HG02943 (cell line): ENCODE results near the gene SAP30.
A peak's percentile ranks its signal among the peaks of the same experiment; 100 is the strongest.

ENCODE experiments used
- ATAC-seq: cut with Tn5 transposase; IDR thresholded peaks from one replicate; pipeline ENCODE4 v1.9.1; 2021; ENCODE audit warnings: mild to moderate bottlenecking, low read depth, moderate library complexity; ENCODE audit not compliant: unreplicated experiment

Gene SAP30

DNA sequence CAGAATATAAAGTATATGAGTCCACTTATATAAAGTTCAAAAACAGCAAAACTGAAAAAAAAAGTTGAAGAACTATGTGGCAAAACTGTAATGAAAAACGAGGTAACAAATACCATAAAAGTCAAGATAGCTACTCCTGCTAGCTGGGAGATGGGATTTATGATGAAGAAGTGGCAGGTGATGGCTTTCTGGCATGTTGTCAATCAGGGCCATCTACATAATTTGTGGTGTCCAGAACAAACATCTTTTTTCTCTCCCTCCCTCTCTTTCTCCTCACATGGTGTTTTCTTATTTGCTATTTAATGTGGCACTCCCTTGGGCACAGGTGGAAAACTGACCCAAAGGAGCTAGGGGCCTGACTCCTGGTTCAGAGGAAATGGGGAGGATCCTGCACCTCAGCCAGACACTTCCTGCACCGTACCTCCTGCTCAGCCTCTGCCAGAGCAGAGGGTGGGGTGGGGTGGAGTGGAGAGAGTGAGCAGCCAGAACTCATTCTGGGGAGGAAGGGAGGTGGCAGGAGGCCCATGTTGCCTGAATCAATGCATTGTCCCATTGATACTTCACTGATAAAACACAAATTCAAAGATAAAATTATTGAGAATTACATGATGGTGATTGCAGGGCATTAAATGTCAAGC, 5.3 kb upstream of the SAP30 start:
- no peak for ATAC-seq

- no peak for ATAC-seq
These were observed 3.5 kb upstream of the SAP30 start for GRCh38 chr4:173367285-173367684.

GRCh38 chr4:173367946-173368345, 2.8 kb upstream of the SAP30 start:
- ATAC-seq = no peak

DNA sequence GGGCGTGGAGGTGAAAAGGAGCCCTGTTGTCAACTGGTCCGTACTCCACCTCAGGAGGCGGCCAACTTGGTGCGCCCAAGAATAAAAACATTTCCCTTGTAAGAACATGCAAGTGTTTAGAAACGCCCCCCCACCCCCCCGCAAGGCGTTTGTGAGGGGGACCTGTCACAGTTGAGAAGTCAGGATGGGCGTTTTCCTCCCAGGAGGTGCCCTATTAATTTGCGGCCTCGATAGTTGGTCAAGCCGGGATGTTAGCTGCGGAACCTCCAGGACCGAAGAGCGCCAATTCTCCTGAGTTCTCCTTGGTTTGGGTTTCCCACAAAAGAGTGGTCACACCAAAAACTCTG, 651 bp upstream of the SAP30 start:
- peak; percentile 10 for ATAC-seq

GRCh38 chr4:173371292-173372192, 788 bp downstream of the SAP30 start:
- peak; percentile 21 for ATAC-seq

DNA sequence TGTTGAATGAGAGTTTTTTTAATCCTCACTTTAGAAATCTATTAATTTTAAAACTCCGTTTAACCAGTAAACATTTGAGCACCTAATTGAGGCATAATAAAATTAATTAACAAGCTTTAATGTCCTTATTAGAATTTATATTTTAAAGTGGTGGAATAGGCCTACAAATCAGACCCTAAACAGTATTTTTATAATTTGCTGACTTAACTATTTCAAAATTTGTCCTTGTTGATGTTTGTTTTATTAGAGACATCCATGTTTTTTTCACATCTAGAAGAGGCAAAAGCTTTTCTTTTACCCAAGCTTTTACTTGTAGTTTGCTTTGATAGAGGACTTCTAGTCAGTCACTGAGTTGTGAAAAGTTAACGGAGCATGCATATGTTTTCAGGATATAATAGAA, 3.8 kb downstream of the SAP30 start:
- ATAC-seq = no peak

DNA sequence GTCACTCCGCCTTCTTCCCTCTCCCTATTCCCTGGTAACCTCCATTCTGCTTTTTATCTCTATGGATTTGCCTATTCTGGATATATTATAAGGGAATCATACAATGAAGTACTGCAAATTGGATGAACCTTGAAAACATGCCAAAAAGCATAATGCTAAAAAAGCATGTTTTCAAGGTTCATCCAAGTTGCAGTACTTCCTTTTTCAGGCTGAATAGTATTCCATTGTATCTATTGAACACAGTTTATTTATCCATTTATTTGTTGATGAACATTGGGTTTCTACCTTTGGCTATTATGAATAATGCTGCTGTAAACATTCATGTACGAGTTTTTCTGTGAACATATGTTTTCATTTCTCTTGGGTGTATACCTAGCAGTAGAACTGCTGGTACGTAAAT, 9.2 kb downstream of the SAP30 start:
- no peak for ATAC-seq

GRCh38 chr4:173380987-173381386, 10.2 kb downstream of the SAP30 start:
- ATAC-seq = no peak

- ATAC-seq = no peak
These were observed 10.9 kb downstream of the SAP30 start for GRCh38 chr4:173381610-173382009.

DNA sequence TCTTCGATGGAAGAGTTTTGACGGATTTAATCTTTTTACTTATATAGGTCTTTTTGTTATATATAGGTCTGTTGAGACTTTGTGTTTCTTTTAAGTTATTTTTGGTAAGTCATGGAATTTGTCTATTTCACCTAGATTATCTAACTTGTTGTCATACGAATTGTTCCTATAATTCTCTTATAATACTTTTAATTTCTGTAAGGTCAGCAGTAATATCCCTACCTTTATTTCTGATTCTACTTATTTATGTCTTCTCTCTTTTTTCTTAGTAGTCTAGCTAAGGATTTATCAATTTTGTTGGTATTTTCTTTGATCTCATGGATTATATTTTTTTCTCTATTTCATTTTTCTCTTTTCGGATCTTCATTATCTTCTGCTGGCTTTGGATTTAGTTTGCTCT, 11.6 kb downstream of the SAP30 start:
- no peak for ATAC-seq

- no peak for ATAC-seq
These were observed 16.0 kb downstream of the SAP30 start for GRCh38 chr4:173386751-173387150.

DNA sequence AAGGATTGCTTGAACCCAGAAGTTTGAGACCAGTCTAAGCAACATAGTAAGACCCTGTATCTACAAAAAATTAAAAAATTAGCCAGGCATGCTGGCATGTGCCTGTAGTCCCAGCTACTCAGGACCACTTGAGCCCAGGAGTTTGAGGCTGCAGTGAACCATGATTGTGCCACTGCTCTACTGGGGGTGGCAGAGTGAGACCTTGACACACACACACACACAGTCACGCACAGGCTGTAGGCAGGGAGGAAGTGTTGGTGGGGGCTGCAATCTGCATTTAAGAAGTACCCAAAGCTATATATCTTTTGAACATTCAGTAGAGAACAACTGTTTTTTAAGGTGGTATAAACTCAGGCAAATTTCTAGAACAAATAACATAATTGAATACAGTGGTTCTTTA, 20.9 kb downstream of the SAP30 start:
- no peak for ATAC-seq

GRCh38 chr4:173397604-173398003, 26.9 kb downstream of the SAP30 start:
- ATAC-seq = no peak

- ATAC-seq = no peak
These were observed 27.5 kb downstream of the SAP30 start for GRCh38 chr4:173398220-173398619.

DNA sequence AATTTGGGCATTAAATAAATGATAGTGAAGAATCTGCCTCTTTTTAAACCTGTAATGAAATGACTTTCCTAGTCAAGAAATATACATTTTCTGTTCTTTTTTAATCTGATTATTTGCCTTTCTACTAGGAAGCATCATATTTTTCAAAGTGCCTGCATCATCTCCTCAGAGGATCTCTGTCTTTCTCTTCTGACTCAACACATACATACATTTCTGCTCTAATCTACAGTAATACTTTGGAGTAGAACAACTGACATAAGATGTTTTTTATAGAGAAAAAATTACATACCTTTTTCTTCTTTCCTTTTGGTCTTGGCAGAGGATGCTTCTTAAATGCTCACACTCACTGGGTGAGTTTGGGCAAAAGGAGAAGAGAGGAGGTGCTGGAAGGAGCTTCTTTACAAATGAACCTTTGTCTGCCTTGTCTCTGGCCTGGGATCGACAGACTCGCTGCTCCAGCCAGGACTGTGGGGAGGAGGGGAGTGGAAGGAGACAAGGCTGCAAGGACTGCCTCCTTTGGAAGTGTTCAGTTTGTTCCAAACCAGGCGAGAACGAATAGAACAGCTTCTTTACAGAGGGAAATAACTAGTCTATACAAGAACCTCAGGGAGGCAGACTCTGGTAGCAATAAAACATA, 28.1 kb downstream of the SAP30 start, which contains the start of gene SCRG1:
Gene SCRG1 (minus strand): TSS at position 338 of the 637 bp plus-strand sequence. CDS start 7,702 bp downstream, outside the sequence.
- no peak for ATAC-seq

- no peak for ATAC-seq
These were observed 30.3 kb downstream of the SAP30 start for GRCh38 chr4:173401063-173401462.

GRCh38 chr4:173403051-173403450, 32.3 kb downstream of the SAP30 start:
- no peak for ATAC-seq

DNA sequence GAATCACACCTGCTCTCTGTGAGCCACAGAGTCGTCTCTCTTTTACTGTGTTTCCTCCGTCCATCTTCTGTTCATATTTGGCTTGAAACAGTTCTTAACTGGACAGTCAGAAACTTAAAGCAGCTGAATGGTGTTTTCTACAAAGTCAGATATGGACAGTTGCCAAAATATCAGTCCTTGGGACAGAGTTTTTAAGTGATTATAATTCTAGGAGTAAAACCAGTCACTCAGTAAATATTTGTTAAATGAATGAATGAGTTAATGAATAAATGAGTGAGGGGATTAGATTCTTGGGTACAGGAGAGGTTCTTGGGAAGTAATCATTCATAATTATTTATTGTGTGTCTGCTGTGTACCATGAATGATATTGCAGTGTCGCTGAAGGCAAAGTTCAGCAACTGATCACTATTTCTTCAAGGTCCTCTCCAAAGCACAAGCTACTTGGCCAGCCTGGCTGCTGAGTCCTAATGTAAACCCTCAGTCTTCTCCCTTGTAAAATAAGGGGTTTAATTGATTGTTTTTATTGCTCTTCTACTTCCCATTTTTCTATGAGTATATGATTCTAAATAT, 33.6 kb downstream of the SAP30 start:
- ATAC-seq = no peak

- no peak for ATAC-seq
These were observed 35.3 kb downstream of the SAP30 start for GRCh38 chr4:173405840-173406606.

DNA sequence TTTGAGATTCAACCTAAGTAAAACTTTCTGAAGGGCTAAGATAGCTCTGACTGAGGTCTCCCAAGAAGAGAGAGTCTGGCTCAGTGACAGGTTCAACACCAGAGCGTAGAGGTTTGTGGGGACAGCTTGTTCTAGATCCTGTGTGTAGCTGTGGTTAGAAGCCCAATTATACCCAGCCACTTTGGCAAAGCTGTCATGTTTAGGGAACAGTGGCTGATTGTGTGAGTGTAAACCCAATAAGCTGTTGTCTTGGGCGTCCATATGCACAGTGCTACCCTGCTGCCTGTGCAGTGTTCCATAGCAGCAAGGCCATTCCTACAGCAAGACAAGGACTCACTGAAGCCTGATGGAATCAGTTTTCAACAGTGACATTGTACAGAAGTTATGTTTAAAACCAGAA, 39.3 kb downstream of the SAP30 start:
- ATAC-seq = no peak
